Inferior parietal cortex (tissue), 1 donor: ENCODE results near the gene TMPRSS11A.

Experiments
- DNase-seq: peaks from one replicate; pipeline ENCODE4 v3.0.0-alpha.2; 2016; ENCODE audit errors: extremely low spot score

TMPRSS11A gene

DNA sequence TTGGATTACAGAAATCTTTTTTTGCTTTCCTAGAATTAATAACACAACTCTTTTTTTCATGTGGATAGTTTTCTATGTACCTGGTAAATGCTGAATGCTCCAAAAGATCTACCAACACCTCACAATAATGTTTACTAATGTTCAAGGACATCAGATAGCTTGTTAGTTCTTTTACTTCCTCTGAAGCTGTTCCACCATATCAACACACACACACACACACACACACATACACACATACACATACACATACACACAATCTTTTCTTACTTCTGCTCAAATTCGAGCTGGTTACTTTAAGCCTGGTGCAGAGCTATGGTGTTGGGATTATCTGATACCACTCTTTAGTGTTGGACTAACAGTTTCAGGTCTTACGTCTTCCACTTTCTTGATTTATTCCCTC is 51.2 kb downstream of the TMPRSS11A start:
- DNase-seq = no peak

DNA sequence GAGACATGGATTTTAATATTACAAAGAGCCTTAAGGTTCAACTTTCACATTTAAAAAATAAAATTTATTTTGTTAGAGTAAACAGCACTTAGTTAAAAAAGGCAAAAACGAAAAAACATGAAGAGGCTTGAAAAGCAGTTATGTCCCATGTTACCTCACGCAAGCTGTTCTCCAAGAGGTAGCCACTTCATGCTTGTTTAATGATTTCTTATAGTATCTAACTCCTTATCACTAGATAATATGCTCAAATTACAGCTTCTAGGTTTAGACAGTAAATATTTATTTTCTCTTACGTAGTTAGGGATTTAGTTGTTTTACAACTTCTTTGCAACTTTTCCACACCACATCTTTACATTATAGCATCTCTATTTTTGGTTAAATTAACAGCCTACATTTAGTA is 51.7 kb downstream of the TMPRSS11A start:
- DNase-seq = no peak

DNA sequence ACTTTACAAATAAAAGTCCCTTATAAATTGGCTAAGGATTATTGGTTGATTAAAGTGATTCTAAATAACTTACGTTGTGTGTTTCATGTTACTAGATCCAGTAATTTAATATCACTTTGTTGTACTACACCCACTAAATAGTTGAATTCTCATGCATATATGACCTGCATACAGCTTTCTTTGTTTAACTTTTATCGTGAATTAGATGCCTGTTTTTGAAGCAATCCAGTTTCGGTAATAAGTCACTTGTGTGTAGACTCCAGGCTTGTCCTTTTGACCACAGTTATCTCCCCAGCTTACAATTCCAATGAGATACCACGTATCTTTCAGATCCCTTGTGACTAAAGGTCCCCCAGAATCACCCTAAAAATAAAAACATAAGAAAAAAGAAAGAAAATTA is 52.2 kb downstream of the TMPRSS11A start:
- no peak for DNase-seq

DNA sequence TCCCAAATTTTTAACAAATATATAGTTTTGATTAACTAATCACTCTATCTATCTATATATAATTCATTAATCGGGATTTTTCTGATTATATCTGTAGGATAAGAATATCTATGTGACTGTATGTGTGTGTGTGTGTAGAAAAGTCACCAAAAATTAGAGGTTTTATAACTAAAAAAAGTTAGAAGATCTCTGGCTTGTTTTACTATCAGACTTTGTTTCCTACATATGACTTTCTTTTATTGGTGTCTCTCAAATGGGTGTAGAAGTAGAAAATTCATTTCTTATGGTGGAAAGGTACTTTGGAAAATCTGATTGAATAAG is 52.7 kb downstream of the TMPRSS11A start:
- DNase-seq = no peak

DNA sequence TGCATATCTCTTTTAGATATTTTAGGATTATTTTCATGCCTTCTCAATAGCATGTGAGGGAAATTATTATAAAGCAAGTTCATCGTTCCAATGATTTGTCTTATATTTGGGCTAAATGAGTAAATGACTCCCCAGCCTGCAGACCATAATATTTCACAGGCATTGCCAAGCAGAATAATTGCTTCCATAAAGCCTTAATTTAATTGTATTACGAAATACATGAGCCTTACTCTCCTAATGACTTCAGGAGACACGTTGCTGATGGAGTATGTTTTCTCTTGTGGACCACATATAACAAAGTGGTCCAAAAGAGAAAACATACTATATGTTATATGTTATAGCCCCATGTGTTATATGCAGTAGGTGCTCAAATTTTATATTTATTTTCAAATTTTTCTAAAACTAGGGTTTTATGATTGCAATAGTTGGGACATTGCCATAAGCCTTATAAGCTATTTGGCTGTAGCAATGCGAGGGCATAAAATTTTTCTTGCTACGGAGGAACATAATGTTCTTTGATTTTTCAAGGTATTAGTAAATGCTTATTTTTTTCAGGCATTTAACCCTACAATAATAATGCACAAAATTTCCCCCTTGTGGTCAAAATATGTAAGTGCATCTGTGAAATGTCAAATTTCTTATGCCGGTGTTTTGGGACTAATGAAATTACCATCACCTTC is 53.2 kb downstream of the TMPRSS11A start:
- no peak for DNase-seq

DNA sequence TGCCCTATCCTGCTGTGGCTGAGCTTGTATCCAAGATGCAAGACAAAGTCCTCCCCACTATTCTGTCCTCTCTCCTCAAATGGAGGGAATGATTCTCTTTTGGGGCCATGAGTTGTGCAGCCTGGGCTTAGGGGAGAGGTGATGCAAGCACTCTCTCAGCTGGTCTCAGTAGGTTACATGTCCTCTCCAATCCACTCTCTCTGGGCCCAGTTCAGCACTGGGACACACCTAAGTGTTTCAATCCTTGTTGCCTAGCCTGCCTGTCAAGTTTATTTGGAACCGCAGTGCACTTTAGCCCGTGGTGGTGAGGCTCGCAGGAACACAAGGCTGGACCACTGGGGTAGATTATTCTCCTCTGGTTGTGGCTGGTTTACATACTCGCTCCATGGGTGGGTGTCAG is 55.6 kb downstream of the TMPRSS11A start:
- DNase-seq = no peak

DNA sequence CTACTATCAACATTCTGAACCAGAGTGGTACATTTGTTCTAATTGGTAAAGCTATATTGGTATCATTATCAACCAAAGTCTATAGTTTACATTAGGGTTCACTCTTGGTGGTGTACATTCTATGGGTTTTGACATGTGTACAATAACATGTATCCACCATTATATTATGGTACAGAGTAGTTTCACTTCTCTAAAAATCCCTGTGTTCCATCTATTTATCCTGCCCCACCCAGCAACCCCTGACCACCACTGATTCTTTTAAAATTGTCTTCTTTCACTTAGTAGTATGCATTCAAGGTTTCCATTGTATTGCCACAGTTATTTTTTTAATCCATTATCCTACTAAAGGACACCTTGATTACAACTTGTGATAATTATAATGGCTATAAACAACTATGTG is 64.2 kb downstream of the TMPRSS11A start:
- DNase-seq = no peak

DNA sequence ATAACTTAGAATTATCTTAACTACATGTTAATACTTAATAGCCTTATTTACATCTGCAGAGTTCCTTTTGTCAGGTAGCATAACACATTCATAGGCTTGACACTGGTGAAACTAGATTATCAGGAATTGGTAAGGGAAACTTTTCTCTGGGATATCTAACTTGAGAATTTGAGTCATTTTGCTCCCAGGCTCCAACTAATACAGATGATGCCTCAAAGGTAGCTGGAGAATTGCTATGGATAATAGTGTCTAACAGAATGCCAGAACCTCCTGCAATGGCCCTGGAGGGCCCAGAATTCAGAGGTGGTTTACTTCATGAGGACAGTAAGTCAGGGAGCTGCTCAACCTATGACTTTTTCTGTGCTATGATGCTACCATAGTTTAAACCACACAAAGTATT is 65.6 kb downstream of the TMPRSS11A start:
- no peak for DNase-seq

DNA sequence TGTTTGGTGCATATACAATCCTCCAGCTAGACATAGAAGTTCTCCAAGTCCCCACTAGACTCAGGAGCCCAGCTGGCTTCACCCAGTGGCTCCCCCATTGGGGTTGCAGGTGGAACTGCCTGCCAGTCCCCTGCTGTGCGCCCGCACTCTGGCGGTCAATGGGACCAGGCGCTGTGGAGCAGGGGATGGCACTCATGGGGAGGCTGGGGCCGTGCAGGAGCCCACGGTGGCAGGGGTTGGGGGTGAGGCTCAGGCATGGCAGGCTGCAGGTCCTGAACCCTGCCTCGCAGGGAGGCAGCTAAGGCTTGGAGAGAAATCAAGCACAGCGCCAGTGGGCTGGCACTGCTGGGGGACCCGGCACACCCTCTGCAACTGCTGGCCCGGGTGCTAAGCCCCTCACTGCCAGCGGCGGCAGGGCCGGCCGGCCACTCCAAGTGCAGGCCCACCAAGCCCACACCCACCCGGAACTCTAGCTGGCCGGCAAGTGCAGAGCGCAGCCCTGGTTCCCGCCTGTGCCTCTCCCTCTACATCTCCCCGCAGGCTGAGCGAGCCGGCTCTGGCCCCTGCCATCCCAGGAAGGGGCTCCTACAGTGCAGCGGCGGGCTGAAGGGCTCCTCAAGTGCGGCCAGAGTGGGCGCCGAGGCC is 66.8 kb downstream of the TMPRSS11A start:
- no peak for DNase-seq

DNA sequence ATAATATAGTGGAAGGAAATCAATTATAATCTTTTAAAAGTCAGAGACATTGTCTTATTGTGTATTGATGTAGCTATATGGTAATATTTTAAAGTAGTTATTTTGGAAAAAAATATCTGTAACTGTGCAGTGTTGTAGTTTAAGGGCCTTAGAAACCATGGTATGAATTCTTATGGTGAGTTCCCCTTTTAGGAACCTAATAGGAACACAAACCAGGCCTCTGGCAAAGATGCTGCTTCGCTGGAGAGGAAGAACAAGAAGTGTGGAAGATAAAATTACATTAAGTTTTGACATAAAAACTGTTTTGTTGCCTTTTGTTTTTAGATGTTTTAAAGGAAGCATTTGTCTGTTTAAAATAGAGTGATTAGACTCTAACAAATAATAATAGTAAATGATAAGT is 68.6 kb downstream of the TMPRSS11A start:
- DNase-seq = no peak

DNA sequence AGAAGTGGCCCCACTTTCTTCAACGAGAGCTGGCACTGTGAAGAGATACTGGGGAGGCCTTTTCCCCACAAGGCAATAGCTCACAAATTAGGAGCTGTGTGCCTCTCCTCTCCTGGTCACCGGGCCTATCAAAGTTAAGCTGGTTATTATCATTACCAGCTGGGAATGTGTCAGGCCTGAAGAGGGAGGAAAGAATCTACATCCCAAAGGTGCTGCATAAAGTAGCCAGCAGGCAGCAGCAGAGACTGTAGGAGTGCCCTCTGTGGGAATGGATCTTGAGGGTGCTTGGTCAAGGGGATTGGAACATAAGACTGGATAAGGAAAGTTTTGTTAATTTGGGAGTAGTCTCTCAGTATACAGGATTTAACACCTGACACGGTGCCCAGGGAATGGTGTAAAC is 70.4 kb downstream of the TMPRSS11A start:
- DNase-seq = no peak

DNA sequence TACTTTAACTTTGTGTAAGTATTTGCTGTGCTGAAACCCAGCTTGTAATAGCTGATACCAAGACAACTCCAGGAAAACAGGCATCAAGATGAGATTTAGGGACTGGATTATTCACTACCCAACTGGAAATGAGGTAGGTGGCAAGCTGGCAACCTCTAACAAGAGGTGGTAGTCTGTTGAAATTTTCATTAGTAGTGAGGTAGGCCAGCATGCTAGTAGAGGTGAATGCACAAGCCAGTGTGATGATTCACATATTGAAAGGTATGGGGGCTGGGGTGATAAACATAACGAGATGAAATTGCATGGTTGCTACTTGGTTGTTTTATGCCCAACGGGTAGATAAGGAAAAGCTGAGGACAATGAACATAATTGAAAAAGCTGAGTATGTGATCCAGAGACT is 71.0 kb downstream of the TMPRSS11A start:
- DNase-seq = no peak

DNA sequence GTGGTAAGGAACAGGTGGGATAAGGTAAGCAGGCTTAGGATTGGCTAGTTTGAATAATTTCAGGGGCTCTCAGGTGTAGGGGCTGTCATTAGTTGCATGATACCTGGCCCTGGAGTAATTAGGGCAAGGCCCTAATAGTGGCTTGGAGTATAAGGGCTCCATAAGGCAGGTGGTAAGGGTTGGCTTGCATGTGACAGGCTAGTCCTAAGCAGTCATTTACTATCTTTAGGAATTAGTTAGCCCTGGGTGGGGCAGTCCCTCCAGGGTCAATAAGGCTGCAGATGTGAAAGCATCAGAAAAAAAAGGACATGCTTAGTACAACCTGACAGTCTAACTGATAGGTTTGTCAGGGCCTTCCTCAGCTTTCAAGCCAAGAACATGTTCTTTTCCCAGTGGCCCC is 71.6 kb downstream of the TMPRSS11A start:
- no peak for DNase-seq

DNA sequence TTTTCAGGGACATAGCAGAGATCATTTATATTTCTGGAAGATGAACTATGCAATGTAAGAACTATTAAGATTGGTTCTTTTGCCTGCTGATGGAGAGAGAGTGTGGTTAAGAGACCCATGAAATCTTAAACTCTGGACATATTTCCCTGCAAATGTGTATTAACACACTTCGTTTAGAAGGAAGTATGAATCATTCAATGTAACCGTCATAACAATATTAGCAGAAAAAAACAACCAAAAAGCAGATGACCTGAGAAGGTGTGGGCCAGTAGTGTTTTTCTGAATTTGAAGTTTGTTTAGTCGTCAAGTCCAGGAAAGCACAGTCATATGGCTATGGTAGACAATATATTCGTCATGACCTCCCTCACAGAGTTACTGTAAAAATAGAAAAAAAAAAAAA is 77.0 kb downstream of the TMPRSS11A start:
- DNase-seq = no peak

DNA sequence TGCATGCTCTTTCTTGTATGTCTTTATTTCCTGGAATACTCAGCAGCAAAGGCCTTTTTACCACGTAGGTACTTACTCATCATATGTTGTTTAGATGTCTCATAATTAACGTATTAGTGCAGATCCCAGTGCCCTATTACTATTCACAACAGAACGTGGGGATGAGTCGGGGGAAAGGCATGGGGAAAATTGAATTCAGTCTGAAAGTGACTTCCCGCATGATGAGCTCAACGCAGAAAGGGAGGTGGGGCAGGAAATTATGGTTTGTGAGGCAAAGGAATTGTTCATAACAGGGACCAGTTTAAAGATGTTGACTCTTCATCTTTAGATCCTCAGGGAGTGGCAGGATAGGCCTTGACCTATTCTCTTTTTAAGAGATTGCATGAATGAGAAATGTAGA is 77.5 kb downstream of the TMPRSS11A start:
- no peak for DNase-seq

DNA sequence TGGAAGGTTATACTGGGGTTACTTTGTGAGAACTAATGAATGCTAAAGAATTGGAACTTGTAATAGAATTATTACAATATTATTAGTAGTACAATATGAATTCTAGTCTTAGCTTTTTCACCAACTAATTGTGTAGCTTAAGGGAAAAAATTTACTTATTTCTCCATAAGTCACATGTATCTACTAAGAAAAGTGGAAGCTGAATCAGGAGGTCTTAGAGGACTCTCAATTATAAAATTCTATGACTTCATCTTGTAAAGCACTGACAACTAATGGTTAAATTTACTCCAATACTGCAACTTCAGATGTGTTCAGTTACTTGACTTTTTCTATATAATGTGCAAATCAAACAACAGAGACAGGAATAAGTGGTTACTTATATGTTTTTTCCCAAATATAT is 78.6 kb downstream of the TMPRSS11A start:
- DNase-seq = no peak

DNA sequence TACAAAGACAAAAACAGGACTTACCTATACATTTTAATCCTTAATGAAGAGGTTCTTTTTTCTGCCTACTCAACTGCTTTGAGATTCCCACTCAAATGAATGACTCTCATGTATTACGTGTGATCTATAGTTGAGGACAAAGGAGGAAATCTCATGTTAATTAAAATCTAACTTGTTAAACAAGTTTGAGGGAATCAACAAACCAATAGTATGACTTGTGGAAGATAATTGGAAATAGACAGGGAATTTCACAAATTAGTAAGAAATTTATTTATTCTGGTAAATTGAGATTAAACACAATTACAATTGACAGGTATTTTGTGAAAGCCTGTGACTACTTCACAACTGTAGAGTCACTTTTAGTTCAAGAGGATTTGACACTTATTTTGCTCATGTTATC is 79.4 kb downstream of the TMPRSS11A start, which contains the start of gene TMPRSS11D:
Gene TMPRSS11D (minus strand): TSS at position 101 of the 400 bp plus-strand sequence. CDS start 69 bp downstream, at position 32.
- DNase-seq = no peak

DNA sequence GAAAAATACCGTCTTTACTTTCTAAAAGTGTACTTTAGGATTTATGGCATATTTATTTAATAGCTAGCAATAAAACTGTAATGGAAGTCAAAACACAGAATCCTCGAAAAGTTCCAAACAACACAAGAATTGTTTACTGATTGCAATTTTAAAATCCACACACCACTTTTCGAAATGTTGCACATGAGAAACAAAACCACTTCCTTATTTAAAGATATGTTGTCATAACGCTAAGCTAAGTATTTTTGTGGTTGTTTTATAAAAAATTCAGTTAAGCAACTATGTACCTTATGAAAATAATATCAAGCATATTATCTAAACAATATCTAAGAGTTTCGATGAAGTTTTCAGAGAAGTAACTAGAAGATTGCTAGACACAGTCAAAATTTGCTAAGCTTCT is 79.8 kb downstream of the TMPRSS11A start:
- DNase-seq = no peak

DNA sequence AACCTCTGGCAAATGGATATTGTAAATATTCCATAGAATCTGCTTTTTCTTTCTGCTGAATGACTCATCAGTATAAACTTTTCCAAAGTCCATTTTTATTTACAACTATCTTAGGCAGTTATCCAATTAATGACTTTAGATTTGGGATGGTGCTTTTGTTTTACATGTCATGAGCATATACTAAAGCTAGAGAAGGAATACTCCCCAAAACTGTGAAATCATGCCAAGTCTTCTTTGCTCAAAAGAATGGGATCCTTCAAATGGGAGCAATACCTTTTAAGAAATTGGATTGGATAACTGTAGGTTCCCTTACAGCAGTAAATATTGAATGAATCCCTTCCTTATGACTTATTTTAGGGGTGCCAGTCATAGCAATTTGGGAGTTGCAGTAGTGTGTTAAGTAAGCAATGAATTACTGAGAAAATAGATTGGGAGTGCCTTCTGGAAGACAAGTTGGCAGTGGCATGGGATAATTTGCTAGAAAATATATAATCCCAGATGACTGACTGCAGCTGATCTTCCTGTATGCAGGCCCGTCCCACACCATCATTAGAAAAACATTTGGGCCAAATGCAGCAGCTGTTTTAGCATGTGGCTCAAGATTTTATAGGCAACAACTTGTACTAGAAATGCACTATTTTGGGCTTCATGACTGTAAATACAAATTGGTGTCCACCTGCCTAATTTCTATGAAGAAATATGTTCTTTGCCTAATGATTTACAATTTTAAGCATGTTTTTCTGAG is 82.3 kb downstream of the TMPRSS11A start:
- no peak for DNase-seq

DNA sequence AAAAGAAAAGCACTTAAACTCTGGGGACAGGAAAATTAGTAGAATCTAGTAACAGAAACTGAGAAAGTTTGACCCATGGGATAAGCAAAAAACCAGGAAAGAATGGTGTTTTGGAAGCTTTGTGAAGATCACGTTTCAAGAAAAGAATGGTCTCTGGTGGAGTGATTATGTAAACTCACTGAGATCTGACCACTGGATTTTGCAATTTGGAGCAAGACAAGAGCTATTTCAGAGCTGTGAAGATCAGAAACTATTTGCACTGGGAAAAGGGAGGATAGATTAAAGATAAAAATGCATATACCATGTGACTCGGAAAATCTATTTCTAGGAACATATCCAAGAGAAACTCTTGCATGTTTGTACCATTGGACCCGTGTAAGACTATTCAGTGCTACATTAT is 83.8 kb downstream of the TMPRSS11A start:
- DNase-seq = no peak

DNA sequence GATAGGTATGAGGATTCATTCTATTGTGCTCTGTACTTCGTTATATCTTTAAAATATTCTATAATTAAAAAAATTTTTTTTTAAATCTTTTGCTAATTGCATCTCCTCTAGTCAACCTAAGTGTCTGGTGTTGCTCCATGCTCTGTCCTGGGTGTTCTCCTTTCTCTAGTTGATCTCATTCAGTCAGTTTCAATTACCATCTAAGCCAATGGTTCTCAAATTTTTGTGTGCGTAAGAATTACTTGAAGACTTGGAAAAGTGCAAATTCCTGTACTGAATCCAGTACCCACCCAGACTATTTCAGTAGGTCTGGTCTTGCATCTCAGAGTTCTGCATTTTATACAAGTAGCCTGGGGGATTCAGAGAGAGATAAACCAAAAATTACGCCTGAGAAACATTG is 86.2 kb downstream of the TMPRSS11A start:
- DNase-seq = no peak

DNA sequence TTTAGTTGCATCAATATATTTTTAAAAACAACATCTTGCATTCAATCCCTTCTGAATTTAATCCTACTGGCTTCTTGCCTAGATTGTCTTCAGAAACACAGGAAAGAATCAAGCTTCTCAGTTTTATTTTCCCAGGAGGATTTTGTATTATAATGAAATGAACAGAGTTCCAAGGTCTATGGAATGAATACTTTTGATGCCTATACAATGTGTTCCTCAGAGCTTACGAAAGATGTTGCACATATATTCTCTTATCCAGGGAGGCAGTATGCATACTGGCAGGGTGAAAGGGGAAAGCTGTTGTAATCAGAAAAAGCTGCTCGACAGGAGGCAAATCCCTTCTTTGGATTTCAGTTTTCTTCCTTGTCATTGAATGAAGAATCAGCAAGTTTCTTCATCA is 88.3 kb downstream of the TMPRSS11A start:
- DNase-seq = no peak

DNA sequence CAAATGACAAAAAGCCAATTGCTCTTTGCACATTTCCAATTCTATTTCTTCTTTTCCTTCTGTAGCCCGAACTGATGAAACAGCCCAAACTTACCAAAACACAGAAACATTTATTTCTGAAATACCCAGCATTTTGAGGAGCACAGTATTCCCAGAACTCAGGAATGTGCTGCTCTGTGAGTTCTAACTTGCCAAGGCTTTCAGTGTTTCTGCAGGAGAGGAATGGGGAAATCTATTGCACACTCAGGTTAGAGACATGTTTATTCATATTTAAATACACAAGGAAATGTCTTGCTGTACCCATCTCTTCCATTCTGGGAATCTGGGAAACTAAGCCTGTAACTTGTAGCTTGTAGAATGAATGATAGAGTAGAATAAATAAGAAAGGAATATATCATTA is 90.2 kb downstream of the TMPRSS11A start:
- DNase-seq = no peak
